ENCODE results near the gene NPIPB2.

DNA sequence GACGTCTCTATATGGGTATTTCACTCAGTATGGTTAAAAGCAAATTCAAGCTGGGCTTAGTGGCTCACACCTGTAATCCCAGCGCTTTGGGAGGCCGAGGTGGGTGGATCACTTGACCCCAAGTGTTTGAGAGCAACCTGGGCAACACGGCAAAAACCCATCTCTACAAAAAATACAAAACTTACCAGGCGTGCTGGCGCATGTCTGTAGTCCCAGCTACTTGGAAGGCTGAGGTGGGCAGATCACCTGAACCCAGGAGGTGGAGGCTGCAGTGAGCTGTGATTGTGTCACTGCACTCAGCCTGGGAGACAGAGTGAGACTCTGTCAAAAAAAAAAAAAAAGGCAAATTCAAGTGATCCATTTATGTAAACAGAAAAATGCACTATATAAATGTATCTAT, 21.9 kb upstream of the NPIPB2 start:
- TF ChIP-seq, protein P1, sequence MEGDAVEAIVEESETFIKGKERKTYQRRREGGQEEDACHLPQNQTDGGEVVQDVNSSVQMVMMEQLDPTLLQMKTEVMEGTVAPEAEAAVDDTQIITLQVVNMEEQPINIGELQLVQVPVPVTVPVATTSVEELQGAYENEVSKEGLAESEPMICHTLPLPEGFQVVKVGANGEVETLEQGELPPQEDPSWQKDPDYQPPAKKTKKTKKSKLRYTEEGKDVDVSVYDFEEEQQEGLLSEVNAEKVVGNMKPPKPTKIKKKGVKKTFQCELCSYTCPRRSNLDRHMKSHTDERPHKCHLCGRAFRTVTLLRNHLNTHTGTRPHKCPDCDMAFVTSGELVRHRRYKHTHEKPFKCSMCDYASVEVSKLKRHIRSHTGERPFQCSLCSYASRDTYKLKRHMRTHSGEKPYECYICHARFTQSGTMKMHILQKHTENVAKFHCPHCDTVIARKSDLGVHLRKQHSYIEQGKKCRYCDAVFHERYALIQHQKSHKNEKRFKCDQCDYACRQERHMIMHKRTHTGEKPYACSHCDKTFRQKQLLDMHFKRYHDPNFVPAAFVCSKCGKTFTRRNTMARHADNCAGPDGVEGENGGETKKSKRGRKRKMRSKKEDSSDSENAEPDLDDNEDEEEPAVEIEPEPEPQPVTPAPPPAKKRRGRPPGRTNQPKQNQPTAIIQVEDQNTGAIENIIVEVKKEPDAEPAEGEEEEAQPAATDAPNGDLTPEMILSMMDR (IDR thresholded peaks at IDR 0.05), result no peak
- no peak for TF ChIP-seq POLR2A (IDR thresholded peaks at IDR 0.05)
- no peak for TF ChIP-seq POLR2AphosphoS5 (IDR thresholded peaks at IDR 0.05)
